HL-60/S4 treated with retinoic acid at 250 ng/mL for 4 days and 3 days (cell line): ENCODE measurements around the gene GGT6.

ENCODE experiments used
- in situ Hi-C: fragments of 300-500 bp; cut with MboI; formaldehyde crosslinking; loops from 2 replicates; pipeline ENCODE4 v1.7.0; 2022; ENCODE audit warnings: low sequenced_read_pairs

Gene GGT6

GRCh38 chr17:4541328-4542002 is 18.9 kb downstream of the GGT6 start:
- in situ Hi-C loops = no loop called here

DNA sequence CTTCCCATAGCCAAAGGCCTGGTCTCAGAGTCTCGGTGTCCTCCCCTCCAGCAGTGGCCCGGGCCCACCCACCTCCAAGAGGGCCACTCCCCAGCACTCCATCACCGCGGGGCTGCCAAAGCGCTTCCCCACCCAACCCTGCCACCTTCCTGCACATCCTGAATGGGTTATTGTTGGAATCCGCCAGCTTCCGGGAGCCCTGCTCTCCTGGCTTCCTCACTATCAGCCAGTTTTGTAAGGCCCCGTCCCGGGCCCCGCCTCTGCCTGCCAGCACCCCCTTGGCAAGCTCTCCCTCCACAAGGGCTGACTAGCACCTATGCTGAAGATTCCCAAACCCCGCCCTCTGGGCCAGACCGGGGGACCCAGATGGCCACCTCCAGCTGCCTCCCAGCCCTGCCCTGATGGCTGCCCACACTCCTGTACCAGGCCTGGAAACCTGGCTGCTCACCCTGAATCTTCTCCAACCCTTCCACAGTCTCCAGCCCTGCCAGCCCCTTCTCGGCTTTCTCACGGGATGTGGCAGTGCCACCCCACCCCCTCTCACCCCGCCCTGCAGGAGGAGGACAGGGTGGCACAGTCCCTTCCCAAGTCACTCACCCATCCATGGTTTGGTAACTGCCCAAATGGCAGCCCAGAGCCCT is 19.6 kb downstream of the GGT6 start:
- in situ Hi-C loops = no loop called here

- in situ Hi-C loops = no loop called here
Measured at GRCh38 chr17:4540224-4540651, 20.1 kb downstream of the GGT6 start.

DNA sequence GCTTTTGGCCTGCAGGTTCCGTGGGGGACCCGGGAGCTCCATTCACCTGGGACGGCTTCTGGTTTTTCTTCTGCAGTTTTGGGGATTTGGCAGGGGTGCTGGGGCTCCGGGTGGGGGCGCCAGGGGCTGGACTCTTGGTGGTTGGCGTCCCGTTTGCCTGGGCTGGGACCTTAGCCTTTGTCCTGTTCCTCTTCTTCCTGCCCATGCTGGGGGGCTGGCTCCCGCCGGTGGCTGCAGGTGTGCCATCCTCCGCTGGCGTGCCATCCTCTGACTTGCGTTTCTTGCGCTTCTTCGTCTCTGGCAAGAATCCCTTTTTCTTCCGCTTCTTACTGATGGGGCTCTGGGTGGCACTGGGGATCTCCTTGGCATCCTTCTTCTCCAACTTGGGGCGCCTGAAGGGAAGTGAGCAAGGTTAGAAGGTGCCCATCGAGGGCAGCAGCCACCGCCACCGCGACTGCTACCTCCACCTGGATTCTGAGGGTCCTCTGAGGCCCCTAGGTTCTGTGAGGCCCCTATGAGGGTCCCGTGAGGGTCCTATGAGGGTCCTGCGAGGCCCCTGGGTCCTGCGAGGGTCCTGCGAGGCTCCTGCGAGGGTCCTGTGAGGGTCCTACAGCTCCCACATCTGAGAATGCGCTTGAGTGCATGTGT is 20.7 kb downstream of the GGT6 start:
- in situ Hi-C loops = no loop called here

DNA sequence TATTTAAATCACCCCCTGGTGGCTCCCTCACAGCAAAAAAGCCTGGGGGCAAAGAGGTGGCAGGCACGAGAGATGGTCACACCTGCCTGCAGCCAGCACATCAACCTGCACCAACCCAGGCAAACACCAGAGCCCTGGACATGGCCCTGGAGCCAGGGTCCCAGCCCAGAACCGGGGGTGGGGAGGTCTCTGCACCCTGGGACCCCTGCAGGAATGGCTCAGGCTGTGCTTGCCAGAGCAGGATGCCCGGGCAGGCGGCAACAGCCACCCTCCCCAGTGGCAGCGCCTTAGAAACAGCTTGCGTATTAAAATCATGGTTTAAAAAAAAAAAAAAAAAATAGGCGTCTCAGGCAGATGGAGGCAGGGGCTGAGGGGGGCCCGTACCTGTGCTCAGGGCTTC is 21.4 kb downstream of the GGT6 start:
- in situ Hi-C loops = no loop called here

- in situ Hi-C loops = no loop called here
Measured at GRCh38 chr17:4538236-4539002, 22.0 kb downstream of the GGT6 start.

GRCh38 chr17:4537451-4538235 is 22.7 kb downstream of the GGT6 start:
- in situ Hi-C loops = no loop called here

GRCh38 chr17:4536742-4537411 is 23.5 kb downstream of the GGT6 start:
- in situ Hi-C loops = no loop called here

- in situ Hi-C loops = no loop called here
Measured at GRCh38 chr17:4536259-4536741, 24.1 kb downstream of the GGT6 start.

DNA sequence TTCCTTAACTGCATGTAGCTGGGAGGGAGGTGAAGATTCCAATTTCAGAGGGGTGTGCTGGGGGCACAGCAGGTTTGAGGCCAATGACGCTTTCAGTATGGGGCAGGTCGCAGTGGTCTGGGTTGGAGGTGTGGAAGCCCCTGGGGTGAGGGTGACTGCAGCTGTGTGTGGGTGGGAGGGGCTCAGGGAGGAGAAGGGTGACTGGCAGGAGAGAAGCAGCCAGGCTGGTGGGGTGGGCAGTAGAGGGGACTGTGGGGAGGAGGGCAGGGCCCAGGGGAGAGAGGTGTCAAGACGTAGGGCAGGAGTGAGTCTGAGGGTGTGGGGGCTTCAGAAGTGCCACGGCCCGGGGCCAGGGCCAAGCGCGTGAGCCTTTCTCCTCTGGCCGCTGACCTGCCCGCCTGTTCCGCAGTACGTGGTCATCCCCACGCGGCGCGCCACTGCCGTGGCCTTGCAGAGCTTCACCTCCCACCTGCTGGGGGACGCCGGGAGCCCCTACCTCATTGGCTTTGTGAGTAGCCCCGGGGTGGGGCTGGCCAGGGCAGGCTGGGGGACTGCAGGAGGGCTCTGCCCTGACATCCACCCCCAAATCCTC is 24.6 kb downstream of the GGT6 start:
- in situ Hi-C loops = no loop called here

- in situ Hi-C loops = no loop called here
Measured at GRCh38 chr17:4534928-4535666, 25.3 kb downstream of the GGT6 start.

DNA sequence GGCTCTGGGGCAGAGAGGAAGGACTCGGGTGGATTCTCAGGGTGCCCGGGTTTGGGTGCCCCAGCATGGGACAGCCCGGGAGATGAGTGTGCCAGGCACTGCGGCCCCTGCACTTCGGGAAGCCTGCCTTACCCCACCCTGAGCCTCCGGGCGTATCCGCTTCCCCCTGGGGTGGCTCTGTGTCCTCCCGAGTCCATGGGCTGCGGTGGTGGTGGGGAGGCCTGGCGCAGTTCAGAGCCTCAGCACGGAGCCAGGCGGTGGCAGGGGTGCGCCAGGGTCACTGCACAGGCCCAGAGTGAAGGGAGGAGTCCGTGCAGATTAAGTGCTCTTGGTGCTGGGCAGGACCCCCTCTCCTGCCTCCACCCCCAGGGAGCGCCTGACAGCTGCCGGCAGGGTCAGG is 25.9 kb downstream of the GGT6 start:
- in situ Hi-C loops = no loop called here

GRCh38 chr17:4533523-4534504 is 26.6 kb downstream of the GGT6 start:
- in situ Hi-C loops = no loop called here

DNA sequence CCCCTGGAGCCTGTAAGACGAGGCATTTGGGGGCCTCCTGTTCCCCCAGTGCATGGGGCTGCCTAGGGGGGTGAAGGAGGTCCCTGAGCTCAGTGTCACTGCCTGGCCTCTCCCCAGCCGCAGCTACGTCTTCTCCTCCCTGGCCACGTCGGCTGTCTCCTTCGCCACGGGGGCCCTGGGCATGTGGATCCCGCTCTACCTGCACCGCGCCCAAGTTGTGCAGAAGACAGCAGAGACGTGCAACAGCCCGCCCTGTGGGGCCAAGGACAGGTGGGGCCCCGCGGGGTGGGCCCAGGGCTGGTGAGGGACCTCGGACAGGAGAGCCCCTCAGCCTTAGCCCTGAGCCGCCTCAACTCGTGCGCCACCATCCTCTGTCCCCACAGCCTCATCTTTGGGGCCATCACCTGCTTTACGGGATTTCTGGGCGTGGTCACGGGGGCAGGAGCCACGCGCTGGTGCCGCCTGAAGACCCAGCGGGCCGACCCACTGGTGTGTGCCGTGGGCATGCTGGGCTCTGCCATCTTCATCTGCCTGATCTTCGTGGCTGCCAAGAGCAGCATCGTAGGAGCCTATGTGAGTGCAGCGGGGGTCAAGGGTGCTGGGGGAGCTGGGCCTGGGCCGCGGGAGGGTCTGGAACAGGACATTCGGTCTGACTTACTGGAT is 27.4 kb downstream of the GGT6 start:
- in situ Hi-C loops = no loop called here

DNA sequence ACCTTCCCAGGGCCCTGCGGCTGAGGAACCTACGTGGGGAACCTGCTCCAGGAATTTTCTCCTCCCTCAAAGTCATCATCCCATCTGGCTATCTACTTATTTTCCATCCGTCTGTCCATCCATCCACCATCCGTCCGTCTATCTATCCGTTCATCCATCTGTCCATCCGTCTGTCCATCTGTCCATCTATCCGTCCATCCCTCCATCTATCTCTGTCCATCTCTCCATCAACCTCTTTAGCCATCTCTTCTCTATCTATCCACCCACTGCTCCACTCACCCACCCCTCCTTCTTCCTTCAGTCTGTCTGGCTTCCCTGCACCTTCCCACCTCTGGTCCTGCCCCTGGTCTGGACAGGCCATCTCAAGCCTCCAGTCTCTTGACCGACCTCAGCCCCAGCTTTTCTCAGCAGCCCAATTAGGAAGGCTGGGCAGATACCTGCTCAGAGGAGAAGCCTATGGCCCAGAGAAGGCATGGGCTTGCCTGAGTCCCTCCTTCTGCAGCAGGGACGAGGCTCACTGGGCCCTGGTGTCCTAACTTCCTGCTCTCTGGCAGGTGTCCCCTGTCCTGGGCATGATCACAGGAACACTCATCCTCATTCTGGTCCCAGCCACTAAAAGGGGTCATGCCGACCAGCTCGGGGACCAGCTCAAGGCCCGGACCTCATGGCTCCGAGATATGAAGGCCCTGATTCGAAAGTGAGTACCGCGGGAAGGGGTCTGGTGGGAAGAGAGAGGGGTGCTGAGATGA is 28.2 kb downstream of the GGT6 start:
- in situ Hi-C loops = no loop called here
